HG03025 (cell line): ENCODE data around the gene ITLN1.
"Not testable (repeated sequence)": the region's sequence is repeated elsewhere in the genome, so short reads cannot be mapped to it uniquely, and the experiment has no call there.

Experiments used
- ATAC-seq: cut with Tn5 transposase; IDR thresholded peaks from one replicate; pipeline ENCODE4 v1.9.1; 2021; ENCODE audit warnings: mild to moderate bottlenecking, moderate library complexity; ENCODE audit not compliant: unreplicated experiment, low FRiP score

ITLN1 gene

GRCh38 chr1:160883581-160884513 is 1.1 kb downstream of the ITLN1 start:
- ATAC-seq, result no peak

GRCh38 chr1:160882582-160882981 is 2.4 kb downstream of the ITLN1 start:
- ATAC-seq, result no peak

GRCh38 chr1:160881264-160881663 is 3.7 kb downstream of the ITLN1 start:
- not testable (repeated sequence) for ATAC-seq

GRCh38 chr1:160880216-160880615 is 4.8 kb downstream of the ITLN1 start:
- ATAC-seq, result no peak

GRCh38 chr1:160879056-160879455 is 5.9 kb downstream of the ITLN1 start:
- ATAC-seq, result no peak

GRCh38 chr1:160877221-160877620 is 7.8 kb downstream of the ITLN1 start:
- ATAC-seq, result no peak

- no peak for ATAC-seq
Observed at GRCh38 chr1:160876311-160876710, 8.7 kb downstream of the ITLN1 start.

- not testable (repeated sequence) for ATAC-seq
Observed at GRCh38 chr1:160875591-160875990, 9.4 kb downstream of the ITLN1 start.

- no peak for ATAC-seq
Observed at GRCh38 chr1:160874935-160875334, 10.0 kb downstream of the ITLN1 start.

GRCh38 chr1:160868141-160868540 is 16.8 kb downstream of the ITLN1 start:
- no peak for ATAC-seq

- not testable (repeated sequence) for ATAC-seq
Observed at GRCh38 chr1:160867651-160868050, 17.3 kb downstream of the ITLN1 start.

- no peak for ATAC-seq
Observed at GRCh38 chr1:160866695-160867260, 18.2 kb downstream of the ITLN1 start.

GRCh38 chr1:160866001-160866694 is 18.8 kb downstream of the ITLN1 start:
- no peak for ATAC-seq

GRCh38 chr1:160865337-160865736 is 19.6 kb downstream of the ITLN1 start:
- ATAC-seq, result no peak

GRCh38 chr1:160864173-160864572 is 20.8 kb downstream of the ITLN1 start:
- ATAC-seq, result no peak

- ATAC-seq, result no peak
Observed at GRCh38 chr1:160863774-160864131, 21.2 kb downstream of the ITLN1 start.

- ATAC-seq, result no peak
Observed at GRCh38 chr1:160863061-160863773, 21.8 kb downstream of the ITLN1 start.

GRCh38 chr1:160862203-160863060 is 22.5 kb downstream of the ITLN1 start, which contains the start of gene CD244:
Gene CD244 (minus strand): TSS chr1:160862887. CDS start chr1:160862677, 210 bp downstream.
- ATAC-seq, result no peak

- no peak for ATAC-seq
Observed at GRCh38 chr1:160860840-160861505, 24.0 kb downstream of the ITLN1 start.
